ENCODE measurements around the gene B9D2. TPM values are rescaled to one million over a fixed set of nuclear protein-coding genes. Genes with fewer than 3 reads are reported as not detected.

The B9D2 gene
- total and polyA plus RNA-seq, 3 donors from 2014 or later: 6.7 to 14.6 (median 13.5) TPM

GRCh38 chr19:41327576-41328156, 36.3 kb downstream of the B9D2 start:
- no peaks in the 10 kb centered on the region for H3K9me3 ChIP-seq
- no peak for DNase-seq
- intact Hi-C loops (cut with DNase I; ENCODE audit: low total_unique reads): no loop called here
- TF ChIP-seq, protein P1, sequence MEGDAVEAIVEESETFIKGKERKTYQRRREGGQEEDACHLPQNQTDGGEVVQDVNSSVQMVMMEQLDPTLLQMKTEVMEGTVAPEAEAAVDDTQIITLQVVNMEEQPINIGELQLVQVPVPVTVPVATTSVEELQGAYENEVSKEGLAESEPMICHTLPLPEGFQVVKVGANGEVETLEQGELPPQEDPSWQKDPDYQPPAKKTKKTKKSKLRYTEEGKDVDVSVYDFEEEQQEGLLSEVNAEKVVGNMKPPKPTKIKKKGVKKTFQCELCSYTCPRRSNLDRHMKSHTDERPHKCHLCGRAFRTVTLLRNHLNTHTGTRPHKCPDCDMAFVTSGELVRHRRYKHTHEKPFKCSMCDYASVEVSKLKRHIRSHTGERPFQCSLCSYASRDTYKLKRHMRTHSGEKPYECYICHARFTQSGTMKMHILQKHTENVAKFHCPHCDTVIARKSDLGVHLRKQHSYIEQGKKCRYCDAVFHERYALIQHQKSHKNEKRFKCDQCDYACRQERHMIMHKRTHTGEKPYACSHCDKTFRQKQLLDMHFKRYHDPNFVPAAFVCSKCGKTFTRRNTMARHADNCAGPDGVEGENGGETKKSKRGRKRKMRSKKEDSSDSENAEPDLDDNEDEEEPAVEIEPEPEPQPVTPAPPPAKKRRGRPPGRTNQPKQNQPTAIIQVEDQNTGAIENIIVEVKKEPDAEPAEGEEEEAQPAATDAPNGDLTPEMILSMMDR (IDR thresholded peaks at IDR 0.05): no peak
- no peak for TF ChIP-seq POLR2A (IDR thresholded peaks at IDR 0.05)
- H3K36me3 ChIP-seq (ENCODE audit: low read depth, missing control alignments): no peaks in the 10 kb centered on the region
- no peaks in the 10 kb centered on the region for H3K27me3 ChIP-seq
- 68 to 89% methylated on average over 9 to 26 of the region's 33 CpGs for WGBS, 2 donors
- H3K4me3 ChIP-seq: no peak overlapping the region
- H3K27ac ChIP-seq: peak overlapping the region; percentile 18 to 57
- peaks cover 38% of the 10 kb centered on the region for H3K4me1 ChIP-seq

- no peak for DNase-seq
- 61 to 72% methylated on average over 6 to 13 of the region's 13 CpGs for WGBS, 2 donors
- peaks cover 43% of the 10 kb centered on the region for H3K4me1 ChIP-seq
- H3K4me3 ChIP-seq: no peak overlapping the region
- intact Hi-C loops (cut with DNase I; ENCODE audit: low total_unique reads): no loop called here
- no peaks in the 10 kb centered on the region for H3K27me3 ChIP-seq
- no peaks in the 10 kb centered on the region for H3K36me3 ChIP-seq (ENCODE audit: low read depth, missing control alignments)
- TF ChIP-seq, protein P1 (IDR thresholded peaks at IDR 0.05): no peak
- TF ChIP-seq POLR2A (IDR thresholded peaks at IDR 0.05): no peak
- peak overlapping the region; percentile 18 to 57 for H3K27ac ChIP-seq
- no peaks in the 10 kb centered on the region for H3K9me3 ChIP-seq
These were observed 36.8 kb downstream of the B9D2 start for GRCh38 chr19:41327076-41327575.

DNA sequence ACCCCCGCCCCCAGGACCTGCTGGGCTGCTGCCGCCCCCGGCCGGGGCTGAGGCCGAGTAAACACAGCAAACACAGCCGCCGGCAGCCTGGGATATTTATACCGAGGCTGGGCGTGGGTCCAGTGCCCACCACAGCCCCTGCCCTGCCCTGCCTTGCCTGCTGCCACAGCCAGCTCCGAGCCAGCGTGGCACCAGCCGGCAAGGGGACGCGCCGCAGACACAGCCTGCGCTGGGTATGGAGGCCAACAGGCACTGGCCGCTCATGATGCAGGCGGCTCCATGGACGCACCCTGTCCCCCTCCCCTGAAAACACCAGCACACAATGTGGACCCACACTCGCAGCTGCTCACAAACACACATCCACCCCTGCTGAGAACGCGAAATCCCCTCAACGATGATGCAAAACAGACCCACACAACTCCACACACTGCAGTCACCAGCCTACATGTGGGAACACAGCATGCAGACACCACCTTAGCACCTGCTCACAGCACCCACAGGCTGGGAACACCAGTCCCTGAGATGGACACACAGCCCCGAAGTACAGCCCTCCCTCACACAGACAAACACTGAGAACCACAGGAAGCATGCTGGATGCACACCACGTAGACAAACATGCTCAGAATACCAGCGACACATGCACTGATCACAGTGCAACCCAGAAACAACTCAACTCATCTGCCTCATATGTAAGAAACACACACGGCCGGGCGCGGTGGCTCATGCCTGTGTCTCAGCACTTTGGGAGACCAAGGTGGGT, 37.8 kb downstream of the B9D2 start:
- no peak for DNase-seq
- Histone ChIP-seq H3K27me3 (no peaks in the 10 kb centered on the region), H3K36me3 (ENCODE audit: low read depth, missing control alignments) (no peaks in the 10 kb centered on the region), H3K4me1 (peaks cover 51% of the 10 kb centered on the region), H3K9me3 (no peaks in the 10 kb centered on the region), H3K4me3 (no peak overlapping the region), H3K27ac (peak overlapping the region; percentile 84 to 88)
- TF ChIP-seq, protein P1 (IDR thresholded peaks at IDR 0.05): no peak
- 56 to 59% methylated on average over 6 to 25 of the region's 30 CpGs for WGBS, 2 donors
- intact Hi-C loops (cut with DNase I; ENCODE audit: low total_unique reads): no loop called here

DNA sequence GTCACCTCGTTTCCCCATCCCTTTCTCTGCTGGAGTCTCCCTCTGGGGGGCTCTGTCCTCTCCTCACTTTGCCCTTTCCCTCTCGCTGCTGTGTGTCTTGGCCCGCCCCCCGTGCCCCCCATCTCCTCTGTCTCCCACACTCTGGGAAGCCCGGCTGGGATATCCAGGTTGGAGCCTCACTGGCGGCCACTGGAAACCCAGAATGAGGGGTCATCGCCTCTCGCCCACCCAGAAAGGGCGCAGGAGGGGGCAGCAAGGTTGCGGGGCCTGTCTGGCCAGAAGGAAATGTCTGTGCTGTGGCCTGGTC, 38.4 kb downstream of the B9D2 start:
- DNase-seq: no peak
- TF ChIP-seq, protein P1 (IDR thresholded peaks at IDR 0.05): no peak
- no peak for TF ChIP-seq POLR2A (IDR thresholded peaks at IDR 0.05)
- 26 to 33% methylated on average over 5 to 7 of the region's 10 CpGs for WGBS, 2 donors
- Histone ChIP-seq H3K4me3 (no peak overlapping the region), H3K36me3 (ENCODE audit: low read depth, missing control alignments) (no peaks in the 10 kb centered on the region), H3K27ac (peak overlapping the region; percentile 84 to 88), H3K9me3 (no peaks in the 10 kb centered on the region), H3K27me3 (no peaks in the 10 kb centered on the region), H3K4me1 (peaks cover 51% of the 10 kb centered on the region)
- intact Hi-C loops (cut with DNase I; ENCODE audit: low total_unique reads): no loop called here

Measured in testis (tissue), 3 donors.